Stimulated activated CD8-positive, alpha-beta memory T cell treated with anti-CD3 and anti-CD28 coated beads, Interleukin-12 subunit alpha, Interleukin-12 subunit beta, amount 100 ng/mL, for 24 hours (primary cell): ENCODE results near the gene LRRC3C.
A peak's percentile ranks its signal among the peaks of the same experiment; 100 is the strongest.

Experiments used
- DNase-seq: peaks from one replicate; pipeline ENCODE4 v3.0.0-alpha.2; 2020; ENCODE audit errors: extremely low read depth

The LRRC3C gene

GRCh38 chr17:39979893-39980350 is 52.4 kb downstream of the LRRC3C start:
- no peak for DNase-seq

GRCh38 chr17:39980351-39981206 is 53.0 kb downstream of the LRRC3C start, which contains the start of gene PSMD3:
TSS of gene PSMD3 (plus strand) at chr17:39980807. CDS start at chr17:39980971, 164 bp downstream.
- DNase-seq = peak; percentile 89

DNA sequence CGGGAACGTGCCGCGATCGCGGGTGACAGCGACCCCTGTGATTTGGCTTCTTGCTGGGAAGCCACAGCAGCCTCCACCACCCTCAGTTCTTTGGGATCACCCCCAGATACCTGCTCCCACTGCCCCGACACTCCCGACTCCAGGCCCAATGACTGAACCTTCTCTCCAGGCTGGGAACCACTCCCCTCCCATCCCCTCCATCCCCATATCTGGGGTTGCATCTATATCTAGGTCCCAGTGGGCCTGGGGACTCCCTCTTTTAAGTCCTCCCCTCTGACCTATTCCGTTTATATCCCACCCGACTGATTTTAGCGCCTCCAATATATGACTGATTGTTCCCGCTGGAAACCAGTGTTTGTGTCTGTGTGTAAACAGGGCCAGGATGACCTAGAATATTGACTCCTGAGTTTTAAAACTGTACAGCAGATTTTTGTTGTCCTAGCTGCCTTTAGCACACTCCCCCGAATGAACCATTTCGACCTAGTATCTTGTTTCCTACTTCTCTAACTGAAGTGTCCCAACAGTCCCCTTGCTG is 53.7 kb downstream of the LRRC3C start:
- no peak for DNase-seq

DNA sequence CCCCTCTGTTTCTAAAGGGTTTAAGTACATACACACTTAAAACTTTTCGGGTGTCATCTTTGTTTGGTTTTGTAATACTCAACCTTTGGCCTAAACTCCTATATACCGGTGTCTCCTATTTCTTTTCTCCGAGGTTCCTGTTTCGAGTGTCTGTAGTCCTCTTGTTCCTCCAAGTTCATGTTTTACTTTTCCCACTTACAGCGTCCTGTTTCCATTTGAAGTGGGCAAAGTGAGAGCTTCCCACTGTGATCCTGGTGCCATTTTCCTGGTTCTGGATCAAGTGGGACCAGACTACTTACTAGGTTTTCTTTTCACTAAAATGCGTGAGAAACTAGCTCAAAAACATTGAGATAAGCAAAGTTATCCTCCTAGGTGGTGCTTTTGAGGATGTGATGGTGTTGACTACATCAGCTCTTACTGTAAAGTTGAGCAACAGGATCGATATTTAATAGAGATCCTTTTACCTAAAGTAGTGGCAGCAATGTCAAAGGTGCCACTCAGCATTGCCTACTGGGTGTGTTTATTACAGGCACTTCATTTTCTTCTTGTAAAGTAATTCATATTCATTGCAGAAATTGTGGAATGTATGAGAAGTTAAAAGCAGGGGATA is 54.3 kb downstream of the LRRC3C start:
- DNase-seq = no peak

- DNase-seq = no peak
Measured at GRCh38 chr17:39988206-39988810, 60.8 kb downstream of the LRRC3C start.

- DNase-seq = no peak
Measured at GRCh38 chr17:39994448-39994847, 66.9 kb downstream of the LRRC3C start.
